HG02610 (cell line): ENCODE results near the gene TRPC6.

ENCODE experiments used
- ATAC-seq: cut with Tn5 transposase; IDR thresholded peaks from one replicate; pipeline ENCODE4 v1.9.1; 2021; ENCODE audit warnings: mild to moderate bottlenecking, moderate library complexity; ENCODE audit not compliant: unreplicated experiment

The TRPC6 gene

DNA sequence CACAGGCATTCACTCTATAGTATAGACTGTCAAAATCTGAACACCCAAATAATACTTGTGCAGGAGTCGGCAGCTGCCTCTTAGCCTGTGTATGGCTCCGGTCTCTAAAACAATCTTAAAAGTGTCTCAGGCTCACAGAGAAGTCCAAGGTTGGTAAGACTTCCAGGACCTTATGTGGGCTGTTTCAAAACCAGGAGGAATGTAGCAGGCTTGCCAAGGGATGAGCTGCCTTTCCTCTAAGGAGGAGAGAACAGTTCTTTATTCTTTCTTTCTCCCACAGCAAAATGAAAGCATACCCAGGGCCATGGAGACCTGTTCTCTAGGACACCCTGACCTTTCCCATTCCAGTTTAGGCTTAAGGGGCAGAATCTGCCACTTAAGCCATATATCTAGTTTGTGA is 176.5 kb downstream of the TRPC6 start:
- ATAC-seq: no peak
